T-helper 2 cell (primary cell): ENCODE data around the gene ARHGAP8.

ENCODE experiments used
- DNase-seq, 5 experiments: peaks; one replicate each; pipeline versions ENCODE4 v3.0.0 to v3.0.0-alpha.2; 2012 to 2022

Gene ARHGAP8

DNA sequence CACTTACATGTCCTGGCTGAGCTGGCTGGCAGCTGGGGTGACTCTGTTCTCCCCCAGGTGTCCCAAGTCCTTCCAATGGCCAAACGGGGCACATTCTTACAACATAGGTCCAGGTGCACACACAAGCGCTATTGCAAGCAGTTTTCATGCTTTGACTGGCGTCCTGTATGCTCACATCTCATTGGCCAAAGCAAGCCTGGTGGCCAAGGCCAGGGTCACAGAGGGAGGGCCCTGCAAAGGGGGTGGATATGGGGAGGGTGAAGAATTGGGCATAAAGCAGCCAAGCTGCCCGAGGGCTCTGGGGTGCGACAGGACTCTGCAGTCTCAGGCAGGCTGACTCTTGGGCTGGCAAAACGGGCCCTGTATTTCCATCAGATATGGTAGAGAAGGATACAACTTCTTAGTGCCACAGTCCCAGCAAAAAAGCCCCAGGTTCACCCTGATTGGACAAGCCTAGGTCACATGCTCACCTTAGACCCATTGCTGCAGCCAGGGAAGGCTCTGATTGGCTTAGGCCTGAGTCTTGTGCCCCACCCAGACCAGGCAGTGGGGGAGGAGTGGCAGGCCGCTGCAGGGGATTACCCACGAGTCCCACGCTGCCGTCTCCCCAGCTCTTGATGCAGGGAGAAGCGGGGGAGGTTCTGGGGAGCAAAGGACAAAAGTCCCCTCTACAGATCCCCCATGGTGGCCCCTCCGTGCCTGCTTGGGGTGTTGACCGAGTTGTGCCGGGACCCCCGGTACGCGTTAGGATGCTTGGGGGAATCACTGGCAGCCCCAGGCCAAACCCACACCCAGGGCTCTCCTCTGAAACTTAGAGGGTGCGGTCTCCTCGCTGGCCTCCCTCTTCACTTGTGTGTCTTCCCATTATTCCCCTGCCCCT is 110.8 kb downstream of the ARHGAP8 start:
- no peak for DNase-seq

DNA sequence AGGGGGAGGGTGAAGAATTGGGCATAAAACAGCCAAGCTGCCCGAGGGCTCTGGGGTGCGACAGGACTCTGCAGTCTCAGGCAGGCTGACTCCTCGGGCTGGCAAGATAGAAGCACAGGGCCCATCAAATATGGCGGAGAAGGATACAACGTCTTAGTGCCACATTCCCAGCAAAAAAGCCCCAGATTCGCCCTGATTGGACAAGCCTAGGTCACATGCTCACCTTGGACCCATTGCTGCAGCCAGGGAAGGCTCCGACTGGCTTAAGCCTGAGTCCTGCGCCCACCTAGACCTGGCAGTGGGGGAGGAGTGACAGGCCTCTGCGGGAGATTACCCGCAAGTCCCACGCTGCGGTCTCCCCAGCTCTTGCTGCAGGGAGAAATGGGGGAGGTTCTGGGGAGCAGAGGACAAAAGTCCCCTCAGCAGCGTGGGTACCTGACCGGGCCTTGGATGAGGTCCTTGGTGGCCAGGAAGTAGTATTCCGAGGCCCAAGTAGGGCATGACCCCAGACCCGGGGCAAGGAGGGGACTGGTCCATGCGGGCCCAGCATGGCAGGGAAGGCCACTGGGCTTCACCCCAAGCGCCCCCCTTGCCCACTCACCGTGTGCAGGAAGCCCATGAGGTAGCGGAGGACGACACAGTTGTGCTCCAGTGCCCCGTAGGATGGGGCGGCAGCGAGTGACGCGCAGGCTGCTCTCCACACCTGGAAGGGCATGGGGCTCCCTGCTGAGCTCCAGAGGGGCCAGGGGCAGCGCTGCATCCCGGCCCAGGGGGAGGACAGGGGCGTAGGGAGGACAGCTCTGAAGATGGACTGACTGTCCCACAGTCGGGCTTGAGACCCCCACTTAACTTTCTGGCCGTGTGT is 113.0 kb downstream of the ARHGAP8 start:
- no peak for DNase-seq

DNA sequence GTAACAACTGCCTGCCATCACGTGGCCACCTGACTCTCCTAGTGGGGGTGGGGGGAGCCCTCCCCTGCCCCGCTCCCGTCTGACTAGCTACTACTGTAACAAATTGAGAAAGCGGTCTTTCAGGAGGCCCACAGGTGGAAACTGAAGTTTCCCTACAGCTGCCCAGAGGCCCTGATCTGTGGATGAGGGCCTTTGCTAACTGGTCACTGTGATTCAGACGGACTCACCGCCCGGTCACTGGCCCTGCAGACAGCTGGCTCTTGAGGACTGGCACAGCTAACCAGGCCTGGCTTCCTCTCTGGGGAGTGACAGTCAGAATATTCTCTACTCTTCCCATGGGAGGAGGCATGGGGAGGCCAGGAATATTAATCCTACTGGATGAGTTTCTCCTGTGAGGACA is 116.8 kb downstream of the ARHGAP8 start:
- DNase-seq, result no peak

DNA sequence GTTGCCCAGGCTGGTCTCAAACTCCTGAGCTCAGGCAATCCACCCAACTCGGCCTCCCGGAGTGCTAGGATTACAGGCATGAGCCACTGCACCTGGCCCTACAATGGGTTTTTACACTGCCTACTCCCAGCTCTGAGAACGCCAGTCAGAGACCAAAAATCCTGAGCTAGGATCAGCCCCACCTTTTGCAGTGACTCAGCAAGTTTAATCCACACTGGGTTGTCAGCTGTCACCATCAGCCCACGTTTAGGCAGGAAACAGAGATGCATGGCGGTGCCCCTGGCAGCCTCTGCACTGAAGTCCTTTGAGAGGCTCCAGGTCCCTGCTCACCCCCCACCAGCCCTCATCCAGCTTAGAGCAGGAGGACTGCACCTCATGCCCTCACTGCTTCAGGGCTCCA is 117.6 kb downstream of the ARHGAP8 start:
- DNase-seq, result no peak

- no peak for DNase-seq
Measured at GRCh38 chr22:44871782-44872181, 119.4 kb downstream of the ARHGAP8 start.

GRCh38 chr22:44876921-44877320 is 124.5 kb downstream of the ARHGAP8 start:
- no peak for DNase-seq

GRCh38 chr22:44878483-44879300 is 126.3 kb downstream of the ARHGAP8 start:
- no peak for DNase-seq

DNA sequence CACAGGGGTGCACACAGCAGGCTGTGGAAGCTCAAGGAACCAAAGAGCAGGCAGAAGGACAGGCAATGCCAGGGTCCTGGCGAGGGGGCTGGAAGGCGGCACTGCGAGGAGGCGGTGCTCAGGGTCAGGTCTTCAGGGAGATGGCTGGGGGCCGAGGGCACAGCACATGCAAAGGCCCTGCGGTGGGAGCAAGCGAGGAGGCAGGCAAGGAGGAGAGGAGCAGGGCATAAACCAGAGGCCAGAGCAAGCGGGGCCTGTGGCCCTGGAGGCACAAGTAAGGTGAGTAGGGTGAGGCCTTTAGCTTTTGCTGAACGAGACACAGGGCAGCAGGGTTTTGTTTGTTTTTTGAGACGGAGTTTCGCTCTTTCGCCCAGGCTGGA is 126.9 kb downstream of the ARHGAP8 start:
- DNase-seq, result no peak

DNA sequence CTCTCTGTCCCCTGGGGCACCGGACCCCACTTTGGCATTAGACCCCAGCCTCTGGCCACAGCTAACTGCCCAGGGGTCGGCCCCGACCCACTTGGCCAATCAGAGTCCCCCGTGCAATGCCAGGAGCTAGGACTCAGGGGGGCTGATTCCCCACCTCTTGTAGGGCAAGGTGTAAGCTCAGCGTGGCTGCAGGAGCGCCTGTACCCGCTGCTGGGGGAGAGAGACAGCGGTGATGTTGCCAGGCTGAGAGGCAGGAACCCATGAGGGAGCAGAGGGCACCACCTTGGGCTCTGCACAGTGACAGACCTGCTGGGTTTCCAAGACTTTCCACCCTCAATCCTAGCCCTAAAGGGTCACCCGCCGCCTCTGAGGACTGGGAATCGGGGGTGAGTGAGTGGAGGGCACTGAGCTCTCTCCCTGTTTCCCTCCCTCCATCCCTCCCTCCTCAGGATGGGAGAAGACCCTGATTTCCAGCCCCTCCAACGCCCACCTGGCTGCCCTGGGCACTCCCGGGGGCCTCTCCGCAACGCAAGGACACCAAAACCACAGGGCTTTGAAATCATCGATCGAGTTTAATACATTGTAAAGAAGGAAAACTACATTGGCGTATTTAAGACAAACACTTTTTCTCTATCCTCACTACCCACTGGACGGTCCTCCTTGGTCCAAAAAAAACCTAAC is 128.4 kb downstream of the ARHGAP8 start:
- DNase-seq, result no peak

GRCh38 chr22:44881624-44882023 is 129.2 kb downstream of the ARHGAP8 start:
- DNase-seq, result no peak

DNA sequence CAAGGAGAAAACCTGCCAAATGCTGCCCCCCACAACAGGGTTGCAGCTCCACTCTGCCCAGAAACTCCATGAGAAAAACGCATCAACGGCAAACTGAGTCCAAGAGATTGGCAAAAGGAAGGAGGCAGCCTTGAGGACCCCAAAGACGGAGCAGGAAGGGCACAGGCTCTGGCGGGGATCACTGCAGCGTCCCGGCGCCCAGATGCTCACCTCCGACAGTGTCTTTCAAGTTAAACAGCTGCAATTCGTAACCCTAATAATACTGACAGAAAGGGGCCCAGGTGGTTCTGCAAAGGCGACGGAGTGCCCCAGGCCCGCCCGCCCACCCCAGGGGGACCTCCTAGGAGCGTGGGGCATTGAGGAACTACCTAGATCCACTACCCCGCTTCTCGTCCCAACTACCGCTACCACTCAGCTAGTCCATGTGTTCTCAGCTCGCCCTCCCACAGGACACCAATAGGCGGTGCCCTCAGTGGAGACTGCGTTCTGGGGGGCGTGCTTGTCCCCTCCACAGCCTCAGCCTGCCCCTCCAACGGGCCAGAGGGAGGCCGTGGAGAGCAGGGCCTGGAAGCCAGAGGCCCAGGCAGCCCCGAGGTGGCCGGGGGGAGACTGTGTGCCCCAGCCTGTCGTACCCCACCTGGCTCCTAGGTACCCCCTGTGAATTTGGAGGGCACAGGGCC is 130.0 kb downstream of the ARHGAP8 start:
- no peak for DNase-seq

DNA sequence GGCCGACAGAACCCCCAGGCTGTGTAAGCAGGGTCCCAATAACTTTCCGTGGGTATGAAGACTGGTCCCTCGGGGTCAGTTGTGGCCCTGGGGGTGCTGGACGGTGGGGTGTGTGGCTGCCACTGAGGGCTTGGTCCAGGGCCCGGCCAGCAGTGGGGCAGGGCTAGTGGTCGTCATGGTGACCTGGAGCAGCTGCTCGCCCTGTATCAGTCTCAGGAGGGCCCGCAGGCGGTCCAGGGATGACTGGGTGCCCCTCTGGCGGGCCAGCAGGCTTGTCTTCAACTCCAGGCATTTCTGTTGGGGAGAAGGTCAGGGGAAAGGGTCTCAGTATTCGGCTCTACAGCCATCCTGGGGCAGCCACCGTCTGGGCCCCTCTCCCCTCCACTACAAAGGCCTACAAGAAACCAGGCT is 130.6 kb downstream of the ARHGAP8 start:
- no peak for DNase-seq

DNA sequence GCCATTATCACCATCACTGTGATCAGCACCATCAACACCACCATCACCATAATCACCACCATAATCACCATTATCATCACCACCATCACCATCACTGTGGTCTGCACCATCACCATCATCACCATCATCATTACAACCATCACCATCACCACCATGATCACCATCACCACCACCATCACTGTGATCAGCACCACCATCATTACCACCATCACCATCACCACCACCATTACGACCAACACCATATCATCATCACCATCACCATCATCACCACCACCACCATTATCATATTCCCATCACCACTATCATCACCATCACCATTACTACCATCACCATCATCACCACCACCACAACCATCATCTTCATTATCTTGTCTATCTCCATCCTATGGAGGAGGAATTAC is 132.2 kb downstream of the ARHGAP8 start:
- DNase-seq, result no peak

- no peak for DNase-seq
Measured at GRCh38 chr22:44884968-44885805, 132.8 kb downstream of the ARHGAP8 start.

- DNase-seq, result no peak
Measured at GRCh38 chr22:44885806-44886360, 133.5 kb downstream of the ARHGAP8 start.

DNA sequence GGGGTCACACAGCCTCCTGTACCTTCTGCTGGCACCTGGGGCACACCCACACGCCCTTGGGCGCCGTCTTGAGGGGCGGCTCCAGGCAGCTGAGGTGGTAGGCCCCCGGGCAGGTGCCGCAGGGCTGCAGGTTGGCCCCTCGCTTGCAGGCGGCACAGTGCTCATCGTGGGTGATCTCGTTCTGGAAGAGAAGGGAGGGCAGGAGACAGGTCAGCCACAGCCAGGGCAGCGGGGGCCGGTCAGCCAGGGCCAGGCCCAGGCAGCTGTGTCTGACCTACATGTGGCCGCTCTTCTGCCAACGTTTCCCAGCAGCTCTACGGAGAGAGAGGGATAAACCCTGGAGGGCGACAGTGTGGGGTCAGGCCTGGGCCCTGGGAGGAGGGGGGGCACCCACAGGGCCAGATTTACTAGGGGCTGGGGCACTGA is 135.6 kb downstream of the ARHGAP8 start:
- DNase-seq, result no peak

GRCh38 chr22:44888491-44889254 is 136.3 kb downstream of the ARHGAP8 start:
- no peak for DNase-seq

GRCh38 chr22:44889255-44889878 is 137.0 kb downstream of the ARHGAP8 start:
- no peak for DNase-seq
